NT2/D1 (cell line): ENCODE data around the gene NHLH1.

Experiments used
- SUZ12 ChIP-seq: IDR thresholded peaks from 2 replicates; pipeline ENCODE4 v1.6.1; 2011; ENCODE audit not compliant: insufficient read length, insufficient read depth; ENCODE audit errors: extremely low read depth
- ZNF274 ChIP-seq: IDR thresholded peaks from 2 replicates; pipeline ENCODE4 v1.6.1; 2011; ENCODE audit warnings: mild to moderate bottlenecking, low read depth, low read length

DNA sequence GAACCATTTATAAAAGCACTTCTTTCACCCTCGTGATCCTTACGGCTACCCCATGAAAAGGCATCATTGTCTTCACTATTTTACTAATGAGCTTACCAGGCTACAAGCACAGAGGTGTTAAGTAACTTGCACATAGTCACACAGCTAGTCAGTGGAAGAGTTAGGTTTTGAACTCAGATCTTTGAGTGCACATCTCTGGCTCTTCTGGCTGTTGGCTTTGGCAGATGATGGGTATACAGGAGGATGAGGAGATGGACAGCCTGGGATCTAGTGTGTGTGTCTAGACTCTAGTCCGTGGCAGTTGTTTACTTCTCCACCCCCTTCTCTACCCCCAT, 45.1 kb downstream of the NHLH1 start:
- TF ChIP-seq SUZ12: no peak
- no peak for TF ChIP-seq ZNF274
